Ishikawa (cell line): ENCODE results near the gene PP2D1.

Source experiments
- CEBPB ChIP-seq: IDR thresholded peaks from 2 replicates; pipeline ENCODE4 v1.6.1; 2012
- CREB1 ChIP-seq: IDR thresholded peaks from 2 replicates; pipeline ENCODE4 v1.6.1; 2012; ENCODE audit warnings: low read depth
- EGR1 ChIP-seq: IDR thresholded peaks from 2 replicates; pipeline ENCODE4 v1.6.1; 2012
- EP300 ChIP-seq: IDR thresholded peaks from 2 replicates; pipeline ENCODE4 v1.6.1; 2012; ENCODE audit warnings: borderline replicate concordance
- FOXM1 ChIP-seq: IDR thresholded peaks from 2 replicates; pipeline ENCODE4 v1.6.1; 2012; ENCODE audit warnings: low read depth, borderline replicate concordance
- MAX ChIP-seq: IDR thresholded peaks from 2 replicates; pipeline ENCODE4 v1.6.1; 2012
- NFIC ChIP-seq: IDR thresholded peaks from 2 replicates; pipeline ENCODE4 v1.6.1; 2012
- RAD21 ChIP-seq: IDR thresholded peaks from 2 replicates; pipeline ENCODE4 v1.6.1; 2012; ENCODE audit warnings: low read depth
- REST ChIP-seq: IDR thresholded peaks from 2 replicates; pipeline ENCODE4 v1.6.1; 2012; ENCODE audit warnings: low read depth, mild to moderate bottlenecking
- TAF1 ChIP-seq: IDR thresholded peaks from 2 replicates; pipeline ENCODE4 v1.6.1; 2012; ENCODE audit warnings: low read depth, mild to moderate bottlenecking
- TCF12 ChIP-seq: IDR thresholded peaks from 2 replicates; pipeline ENCODE4 v1.6.1; 2012; ENCODE audit warnings: low read depth
- TEAD4 ChIP-seq: IDR thresholded peaks from 2 replicates; pipeline ENCODE4 v1.6.1; 2012
- USF1 ChIP-seq: IDR thresholded peaks from 2 replicates; pipeline ENCODE4 v1.6.1; 2012
- YY1 ChIP-seq: IDR thresholded peaks from 2 replicates; pipeline ENCODE4 v1.6.1; 2012; ENCODE audit warnings: low read depth
- ZBTB7A ChIP-seq: IDR thresholded peaks from 2 replicates; pipeline ENCODE4 v1.6.1; 2012; ENCODE audit warnings: low read depth

The PP2D1 gene

GRCh38 chr3:20051123-20051806 lies 39.2 kb upstream of the PP2D1 start:
- TF ChIP-seq CREB1 (no peak), TCF12 (no peak), RAD21 (no peak), YY1 (no peak), NFIC (no peak), CEBPB (no peak)

GRCh38 chr3:20047976-20048883 lies 36.2 kb upstream of the PP2D1 start:
- TF ChIP-seq REST: no peak
- no peak for TF ChIP-seq CEBPB
- no peak for TF ChIP-seq EGR1

GRCh38 chr3:20047341-20047779 lies 35.3 kb upstream of the PP2D1 start:
- TF ChIP-seq NFIC: no peak
- no peak for TF ChIP-seq TAF1
- no peak for TF ChIP-seq FOXM1
- no peak for TF ChIP-seq TCF12
- no peak for TF ChIP-seq REST
- TF ChIP-seq CEBPB: no peak
- TF ChIP-seq MAX: no peak
- no peak for TF ChIP-seq USF1
- no peak for TF ChIP-seq EGR1
- no peak for TF ChIP-seq RAD21
- no peak for TF ChIP-seq CREB1
- TF ChIP-seq TEAD4: no peak
- no peak for TF ChIP-seq ZBTB7A
- TF ChIP-seq EP300: no peak
- TF ChIP-seq YY1: no peak

- TF ChIP-seq RAD21 (no peak), YY1 (no peak), TEAD4 (no peak), TCF12 (no peak), CREB1 (no peak)
These were observed 34.5 kb upstream of the PP2D1 start for GRCh38 chr3:20046556-20046955.

GRCh38 chr3:20043825-20044224 lies 31.8 kb upstream of the PP2D1 start:
- TF ChIP-seq TAF1: no peak
- TF ChIP-seq RAD21: no peak
- no peak for TF ChIP-seq TEAD4
- no peak for TF ChIP-seq USF1

- TF ChIP-seq CEBPB (no peak), NFIC (peak; percentile 24; the same call in 1 of the 2 replicates)
These were observed 31.3 kb upstream of the PP2D1 start for GRCh38 chr3:20043396-20043795.

- no peak for TF ChIP-seq CEBPB
- TF ChIP-seq REST: no peak
- no peak for TF ChIP-seq FOXM1
- no peak for TF ChIP-seq MAX
- TF ChIP-seq USF1: no peak
- TF ChIP-seq EP300: no peak
- TF ChIP-seq TEAD4: no peak
- no peak for TF ChIP-seq EGR1
- no peak for TF ChIP-seq RAD21
- TF ChIP-seq TAF1: no peak
- no peak for TF ChIP-seq YY1
- TF ChIP-seq TCF12: no peak
- no peak for TF ChIP-seq CREB1
- TF ChIP-seq ZBTB7A: no peak
- no peak for TF ChIP-seq NFIC
These were observed 30.3 kb upstream of the PP2D1 start for GRCh38 chr3:20042331-20042730.
